HG03066 (cell line): ENCODE results near the gene IKZF5.
A peak's percentile ranks its signal among the peaks of the same experiment; 100 is the strongest.

Experiments
- ATAC-seq: cut with Tn5 transposase; IDR thresholded peaks from one replicate; pipeline ENCODE4 v1.9.1; 2021; ENCODE audit warnings: low read depth; ENCODE audit not compliant: unreplicated experiment

Gene IKZF5

GRCh38 chr10:123008355-123009104 is at the start of gene IKZF5, which contains the start of gene ACADSB:
TSS of gene IKZF5 (minus strand) at chr10:123008795. CDS start at chr10:122998625, 10,170 bp downstream.
TSS of gene ACADSB (plus strand) at chr10:123009006. CDS start at chr10:123009030, 24 bp downstream.
- ATAC-seq = peak; percentile 83

GRCh38 chr10:123057968-123058367 is 49.4 kb upstream of the IKZF5 start:
- ATAC-seq = no peak

GRCh38 chr10:123045961-123046731 is 37.6 kb upstream of the IKZF5 start:
- no peak for ATAC-seq

DNA sequence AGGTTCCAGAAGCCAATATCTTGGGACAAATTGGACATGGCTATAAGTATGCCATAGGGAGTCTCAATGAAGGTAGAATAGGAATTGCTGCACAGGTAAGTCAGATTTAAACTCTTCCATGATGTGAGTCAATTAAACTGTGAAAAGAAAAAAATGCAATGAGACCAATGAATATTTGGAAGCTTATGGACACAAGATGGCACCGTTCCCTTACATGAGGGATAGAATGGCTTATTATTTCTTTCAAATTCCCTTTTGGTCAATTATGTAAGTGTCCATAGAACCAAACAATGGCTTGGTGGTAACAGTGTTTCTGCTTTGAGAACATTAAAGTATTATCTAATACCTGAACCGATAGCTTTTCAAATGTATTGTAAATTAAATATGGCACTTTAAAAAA is 35.8 kb upstream of the IKZF5 start:
- ATAC-seq = no peak

- ATAC-seq = peak; percentile 63
Measured at GRCh38 chr10:123043409-123043925, 34.9 kb upstream of the IKZF5 start.

- no peak for ATAC-seq
Measured at GRCh38 chr10:123042708-123043408, 34.3 kb upstream of the IKZF5 start.

DNA sequence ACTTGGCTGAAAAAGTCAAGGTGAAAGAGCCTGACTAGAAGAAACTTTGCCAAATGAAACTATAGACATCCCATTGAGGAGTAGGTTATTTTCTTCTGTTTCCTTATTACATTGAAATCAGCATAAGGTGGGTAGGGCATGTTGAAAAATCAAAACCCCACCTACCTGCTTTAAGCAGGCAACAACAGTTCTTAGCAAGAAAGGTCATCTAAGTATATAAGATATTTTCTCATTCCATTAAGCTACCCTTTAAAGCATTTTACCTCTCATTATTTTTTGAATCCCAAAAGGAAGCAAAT is 31.0 kb upstream of the IKZF5 start:
- ATAC-seq = no peak

DNA sequence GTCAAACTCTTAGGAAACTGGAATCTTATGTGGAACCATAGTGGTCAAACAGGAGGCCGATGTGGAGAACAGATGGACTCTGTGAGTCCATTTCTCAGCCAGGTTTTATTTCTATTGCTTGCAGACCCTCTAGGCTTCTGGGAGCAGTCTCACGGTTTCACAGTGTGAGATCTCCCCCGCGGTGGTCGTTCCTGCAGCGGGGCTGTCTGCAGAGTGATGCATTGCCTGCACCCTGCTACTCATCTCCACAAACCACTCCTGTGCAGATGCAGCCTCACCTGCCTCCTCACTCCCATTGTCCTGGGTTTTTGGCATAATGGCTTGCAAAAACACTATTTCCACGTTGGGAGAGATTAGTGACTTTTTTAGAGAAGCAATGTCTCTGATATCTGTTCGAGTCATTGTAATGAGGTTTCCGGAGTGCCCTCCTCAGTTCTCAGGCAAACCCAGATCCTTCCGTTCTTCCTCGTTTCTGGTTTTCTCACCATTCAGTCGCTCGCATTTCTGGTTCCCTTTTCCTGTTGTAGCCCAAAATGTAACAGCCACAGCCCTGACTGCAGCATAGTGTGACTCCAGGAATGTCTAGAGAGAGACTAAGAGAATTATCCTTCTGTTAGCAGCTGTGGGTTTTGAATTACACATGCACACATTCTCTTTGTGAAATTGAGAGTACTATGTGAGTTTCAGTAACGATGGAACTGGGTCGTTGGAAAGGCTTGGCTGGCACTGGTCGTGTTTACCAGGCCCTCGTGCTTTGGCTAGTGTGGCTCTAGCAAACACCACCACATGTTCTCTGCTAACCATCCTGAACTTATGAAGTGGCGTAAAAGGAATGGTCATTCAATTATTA is 30.4 kb upstream of the IKZF5 start:
- ATAC-seq = no peak

DNA sequence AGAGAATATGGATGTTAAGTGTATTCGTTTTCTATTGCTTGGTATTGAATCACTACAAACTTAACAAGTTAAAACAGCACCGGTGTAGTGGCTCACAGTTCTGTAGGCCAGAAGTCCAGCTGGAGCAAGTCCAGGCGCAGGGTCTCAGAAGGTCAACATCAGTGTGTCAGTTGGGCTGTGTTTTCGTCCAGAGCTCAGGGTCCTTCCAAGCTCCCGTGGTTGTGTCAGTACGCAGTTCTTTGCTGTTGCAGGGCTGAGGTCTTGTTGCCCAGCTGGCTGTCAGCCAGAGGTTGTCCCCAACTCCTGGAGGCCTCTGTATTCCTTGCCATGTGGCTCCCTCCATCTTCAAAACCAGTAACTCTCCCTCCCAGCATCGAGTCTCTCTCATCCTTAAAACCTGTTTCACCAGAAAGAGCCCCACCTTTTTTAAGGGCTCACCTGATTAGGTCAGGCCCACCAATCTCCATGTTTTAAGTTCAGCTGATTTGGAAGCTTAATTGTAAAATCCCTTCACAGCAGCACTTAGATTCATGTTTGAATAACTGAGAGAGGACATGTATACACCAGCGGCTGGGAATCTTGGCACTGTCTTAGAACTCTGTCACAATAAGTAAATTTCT is 27.0 kb upstream of the IKZF5 start:
- no peak for ATAC-seq

DNA sequence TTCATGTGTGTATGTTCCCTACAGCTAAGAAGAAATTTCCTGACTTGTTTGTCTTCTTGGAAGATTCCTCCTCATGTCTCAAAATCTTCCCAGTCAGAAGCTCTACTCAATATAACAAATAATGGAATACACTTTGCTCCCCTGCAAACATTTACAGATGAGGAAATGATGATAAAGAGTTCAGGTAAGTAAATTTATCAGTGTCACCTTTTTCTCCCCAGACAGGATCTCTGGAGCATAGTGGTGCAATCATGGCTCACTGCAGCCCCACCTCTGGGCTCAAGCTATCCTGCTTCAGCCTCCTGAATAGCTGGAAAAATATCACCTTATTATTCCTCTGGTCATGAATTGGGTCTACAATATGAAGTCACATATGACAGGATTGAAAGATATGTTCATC is 25.7 kb upstream of the IKZF5 start:
- ATAC-seq = no peak

GRCh38 chr10:123031124-123031523 is 22.5 kb upstream of the IKZF5 start:
- no peak for ATAC-seq

DNA sequence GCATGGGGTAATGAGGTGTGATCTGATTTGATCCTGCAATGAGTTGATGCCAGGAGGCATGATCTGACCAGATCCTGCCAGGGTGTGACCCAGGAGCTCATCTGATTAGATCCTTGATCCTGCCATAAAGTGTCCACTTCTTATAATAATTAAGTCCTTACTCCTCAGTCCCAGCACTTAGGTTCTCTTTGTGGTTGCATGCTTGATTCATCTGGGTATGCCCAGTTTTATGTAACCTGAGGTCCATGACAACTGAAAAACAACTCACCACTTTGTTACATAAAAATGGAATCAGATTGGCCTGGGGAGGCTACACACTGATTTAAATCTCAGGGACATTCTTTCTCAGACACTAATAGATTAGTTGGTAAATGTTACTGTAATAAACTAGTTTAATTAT is 19.3 kb upstream of the IKZF5 start:
- ATAC-seq = no peak

DNA sequence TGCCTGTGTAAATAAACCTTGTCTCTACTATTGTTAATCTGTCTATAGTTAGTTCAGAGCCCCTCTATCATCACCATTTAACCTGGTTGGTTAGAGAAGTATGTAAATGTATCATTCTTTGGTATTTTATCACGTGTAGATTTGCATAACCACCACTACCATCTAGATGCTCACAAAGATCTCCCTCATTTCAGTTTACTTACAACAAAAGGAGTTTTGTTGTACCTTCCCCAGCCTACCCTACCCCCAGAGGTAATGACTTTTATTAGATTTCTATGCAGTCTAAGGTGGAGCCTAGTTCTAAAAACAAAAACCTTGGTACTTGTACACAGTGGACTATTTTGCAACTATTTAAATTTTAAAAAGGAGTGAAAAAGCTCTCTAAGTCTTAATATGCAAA is 17.7 kb upstream of the IKZF5 start:
- ATAC-seq = no peak

- no peak for ATAC-seq
Measured at GRCh38 chr10:123024540-123024939, 15.9 kb upstream of the IKZF5 start.

DNA sequence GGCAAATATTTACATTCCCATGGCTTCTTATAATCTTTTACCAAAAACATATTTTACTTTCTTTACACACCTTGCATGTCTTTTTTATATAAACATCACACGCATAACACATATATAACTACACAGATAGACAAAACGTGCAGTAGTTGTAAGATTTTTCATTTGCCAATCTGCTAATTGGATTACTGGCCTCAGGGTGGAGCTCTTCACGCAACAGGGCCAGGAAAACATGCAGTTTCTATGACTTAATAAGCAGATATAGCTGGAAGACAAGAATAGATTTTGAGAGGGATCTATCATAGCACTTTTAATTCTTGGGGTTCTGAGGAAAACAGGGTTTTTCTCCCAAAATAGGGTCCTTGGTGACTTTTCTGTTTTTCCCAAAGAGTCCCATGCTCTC is 12.9 kb upstream of the IKZF5 start:
- ATAC-seq = no peak

DNA sequence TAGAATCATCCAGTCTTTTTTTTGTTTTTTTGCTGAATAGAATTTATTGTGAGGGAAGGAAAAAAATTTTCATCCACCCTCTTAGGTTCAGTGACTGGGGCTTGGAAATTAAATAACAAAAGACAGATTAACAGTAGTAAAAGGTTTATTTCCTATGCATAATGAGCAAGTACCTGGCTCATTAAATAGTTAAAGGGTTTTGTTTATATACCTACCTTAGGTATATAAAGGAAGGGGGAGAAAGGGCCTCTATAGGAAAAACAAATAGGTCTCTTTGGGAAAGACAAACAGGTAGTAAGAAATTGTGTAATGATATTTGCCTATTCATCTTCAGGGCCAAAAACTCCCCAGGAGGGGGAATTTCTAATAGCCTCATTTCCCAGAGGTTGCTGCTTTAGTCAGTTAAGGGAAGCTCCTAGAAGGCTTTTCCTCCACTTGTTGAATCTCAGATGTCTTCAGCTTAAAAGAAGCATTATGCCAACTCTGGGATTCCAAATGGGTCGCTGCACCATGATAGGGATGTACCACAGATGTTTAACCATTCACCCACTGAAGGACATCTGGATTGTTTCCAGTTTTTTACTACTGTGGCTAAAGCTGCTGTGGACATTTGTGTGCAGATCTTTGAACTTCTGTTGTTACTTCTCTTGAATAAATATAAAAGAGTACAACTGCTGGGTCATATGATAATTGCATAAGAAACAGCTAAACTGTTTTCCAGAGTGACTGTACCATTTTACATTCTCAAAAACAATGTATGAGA is 11.5 kb upstream of the IKZF5 start:
- no peak for ATAC-seq

DNA sequence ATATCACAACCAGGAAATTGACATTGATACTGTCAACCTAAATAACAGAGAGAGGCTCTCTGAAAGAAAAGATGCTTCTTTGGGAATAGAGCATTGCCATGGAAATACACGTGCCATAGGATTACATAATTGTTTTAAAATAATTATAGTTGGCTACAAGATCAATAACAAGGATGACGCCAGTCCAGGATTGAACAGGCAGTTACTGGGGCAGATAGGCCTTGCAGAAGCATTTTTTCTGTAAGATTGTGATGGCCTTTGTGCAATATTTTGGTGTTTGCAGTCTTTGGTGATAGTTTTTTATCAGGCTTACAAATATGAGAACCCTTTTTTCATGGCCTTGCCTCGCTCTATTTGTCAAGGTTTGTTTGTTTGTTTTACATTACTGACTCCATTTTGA is 10.7 kb upstream of the IKZF5 start:
- no peak for ATAC-seq

GRCh38 chr10:123018531-123018930 is 9.9 kb upstream of the IKZF5 start:
- ATAC-seq = no peak
